ENCODE measurements around the gene PXMP4. TPM values are rescaled to one million over a fixed set of nuclear protein-coding genes. Genes with fewer than 3 reads are reported as not detected.
A peak's percentile ranks its signal among the peaks of the same experiment; 100 is the strongest.

PXMP4 gene
- total RNA-seq, 2 donors from 2014 or later, result 13.2 to 18.1 TPM

DNA sequence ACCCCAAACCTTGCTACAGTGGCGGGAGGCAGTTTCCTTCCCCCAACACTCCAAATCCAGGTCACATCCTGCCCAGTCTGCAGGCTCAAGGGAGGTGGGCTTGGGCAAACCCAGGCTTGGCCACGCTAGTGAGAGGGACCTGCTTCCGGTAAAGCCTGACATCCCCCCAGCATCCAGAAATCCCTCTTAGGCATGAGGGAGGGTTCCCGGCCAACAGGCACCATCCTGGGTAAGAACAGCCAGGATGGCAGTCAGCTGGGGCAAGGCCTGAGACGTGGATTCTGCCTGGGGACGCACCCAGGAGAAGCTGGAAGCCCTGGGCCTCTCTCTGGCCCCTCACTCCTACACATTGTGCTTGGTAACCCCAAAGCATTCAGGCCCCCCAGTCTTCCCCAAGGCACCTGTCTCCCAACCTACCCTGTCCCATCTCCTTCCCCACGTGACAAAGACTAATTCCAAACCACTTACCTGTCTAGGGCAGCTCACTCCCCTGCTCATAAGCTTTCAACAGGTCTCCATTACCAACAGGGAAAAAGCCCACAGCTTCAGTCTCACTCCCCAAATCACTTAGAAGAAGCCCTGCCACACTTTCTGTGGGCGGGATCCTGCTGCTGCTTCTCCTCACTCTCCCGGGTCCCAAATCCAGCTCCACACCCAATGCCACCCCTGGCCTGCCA is 55.9 kb downstream of the PXMP4 start:
- H3K27ac ChIP-seq, result peak overlapping the region; percentile 74
- DNase-seq, result no peak
- peak overlapping the region; percentile 70 to 85 for H3K9ac ChIP-seq (ENCODE audit: low read depth in 2 of 2, low read length in 2 of 2)
- no peaks in the 10 kb centered on the region for H3K36me3 ChIP-seq
- no peak for TF ChIP-seq CTCF (IDR thresholded peaks at IDR 0.05)
- H3K4me3 ChIP-seq, result peak overlapping the region; percentile 55
- no peaks in the 10 kb centered on the region for H3K9me3 ChIP-seq
- no peaks in the 10 kb centered on the region for H3K27me3 ChIP-seq
- H3K4me1 ChIP-seq, result peaks cover 17% of the 10 kb centered on the region
- intact Hi-C loops (cut with DNase I), result no loop called here

GRCh38 chr20:33663161-33664084 is 56.7 kb downstream of the PXMP4 start:
- peak; percentile 86 for DNase-seq
- no peak for TF ChIP-seq CTCF (IDR thresholded peaks at IDR 0.05)
- no peaks in the 10 kb centered on the region for H3K27me3 ChIP-seq
- peak overlapping the region; percentile 55 for H3K4me3 ChIP-seq
- H3K4me1 ChIP-seq, result peaks cover 17% of the 10 kb centered on the region
- H3K9ac ChIP-seq (ENCODE audit: low read depth in 2 of 2, low read length in 2 of 2), result peak overlapping the region; percentile 85 to 89
- intact Hi-C loops (cut with DNase I), result no loop called here
- H3K9me3 ChIP-seq, result no peaks in the 10 kb centered on the region
- H3K27ac ChIP-seq, result peak overlapping the region; percentile 74
- H3K36me3 ChIP-seq, result no peaks in the 10 kb centered on the region

- Histone ChIP-seq H3K9ac (ENCODE audit: low read depth in 2 of 2, low read length in 2 of 2) (peak within 1 kb of the TSS; percentile 85 to 89), H3K27me3 (no peaks in the 10 kb centered on the region), H3K27ac (peak within 1 kb of the TSS; percentile 74), H3K4me3 (peak within 1 kb of the TSS; percentile 55), H3K4me1 (peaks cover 8% of the 10 kb centered on the region), H3K36me3 (no peaks in the 10 kb centered on the region), H3K9me3 (no peaks in the 10 kb centered on the region)
- TF ChIP-seq CTCF (IDR thresholded peaks at IDR 0.05), result no peak
- DNase-seq, result no peak
- intact Hi-C loops (cut with DNase I), result no loop called here
Measured at GRCh38 chr20:33662172-33662571, 57.9 kb downstream of the PXMP4 start, which contains the start of gene C20orf144. C20orf144 (plus strand) TSS chr20:33662327; CDS start chr20:33662346, 19 bp downstream.

DNA sequence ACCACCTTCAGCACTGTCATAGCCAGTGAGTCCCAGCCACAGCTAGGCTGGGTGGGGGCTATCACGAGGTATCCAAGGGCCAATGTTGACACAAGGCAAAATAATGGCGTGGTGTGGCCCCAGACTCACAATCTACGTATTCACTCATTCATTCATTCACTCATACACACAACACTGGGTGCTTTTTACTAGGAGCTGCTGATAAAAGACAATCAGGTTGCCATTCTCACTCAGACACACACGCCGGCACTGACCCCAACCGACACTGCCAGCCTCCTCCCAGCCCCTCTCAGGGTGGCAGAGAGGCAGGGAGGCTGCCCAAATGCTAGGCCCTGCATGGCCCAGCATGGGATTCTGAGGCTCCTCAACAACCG is 59.4 kb downstream of the PXMP4 start:
- intact Hi-C loops (cut with DNase I), result no loop called here
- Histone ChIP-seq H3K4me1 (peaks cover under 1% of the 10 kb centered on the region), H3K27ac (no peak overlapping the region), H3K36me3 (no peaks in the 10 kb centered on the region), H3K9ac (ENCODE audit: low read depth in 2 of 2, low read length in 2 of 2) (peak overlapping the region in 1 of 2 donors; percentile 17), H3K4me3 (no peak overlapping the region), H3K9me3 (no peaks in the 10 kb centered on the region), H3K27me3 (no peaks in the 10 kb centered on the region)
- no peak for TF ChIP-seq CTCF (IDR thresholded peaks at IDR 0.05)
- DNase-seq, result no peak

- Histone ChIP-seq H3K36me3 (no peaks in the 10 kb centered on the region), H3K27ac (no peak overlapping the region), H3K27me3 (no peaks in the 10 kb centered on the region), H3K9me3 (no peaks in the 10 kb centered on the region), H3K4me1 (no peaks in the 10 kb centered on the region), H3K9ac (ENCODE audit: low read depth in 2 of 2, low read length in 2 of 2) (no peak overlapping the region), H3K4me3 (no peak overlapping the region)
- DNase-seq, result no peak
- TF ChIP-seq CTCF (IDR thresholded peaks at IDR 0.05), result no peak
- intact Hi-C loops (cut with DNase I), result no loop called here
Measured at GRCh38 chr20:33660035-33660684, 60.0 kb downstream of the PXMP4 start.
